SU-DHL-6 (cell line): Measurements from ENCODE around the gene KNDC1.

Experiments
- EZH2phosphoT487 ChIP-seq: fragments of 200-600 bp; sonication (generic), shearing (Covaris generic); conservative IDR thresholded peaks from 2 replicates; pipeline ENCODE4 v1.6.1; 2018; ENCODE audit warnings: mild to moderate bottlenecking, antibody characterized with exemption, low read length, moderate library complexity, mixed read lengths
- TF ChIP-seq, protein P1 (sequence below): fragments of 200-600 bp; sonication (generic); IDR thresholded peaks from one replicate; pipeline ENCODE4 v1.5.1; 2017; ENCODE audit warnings: antibody characterized with exemption, mild to moderate bottlenecking, low read length, moderate library complexity; ENCODE audit not compliant: insufficient read depth, poor library complexity, severe bottlenecking

DNA sequence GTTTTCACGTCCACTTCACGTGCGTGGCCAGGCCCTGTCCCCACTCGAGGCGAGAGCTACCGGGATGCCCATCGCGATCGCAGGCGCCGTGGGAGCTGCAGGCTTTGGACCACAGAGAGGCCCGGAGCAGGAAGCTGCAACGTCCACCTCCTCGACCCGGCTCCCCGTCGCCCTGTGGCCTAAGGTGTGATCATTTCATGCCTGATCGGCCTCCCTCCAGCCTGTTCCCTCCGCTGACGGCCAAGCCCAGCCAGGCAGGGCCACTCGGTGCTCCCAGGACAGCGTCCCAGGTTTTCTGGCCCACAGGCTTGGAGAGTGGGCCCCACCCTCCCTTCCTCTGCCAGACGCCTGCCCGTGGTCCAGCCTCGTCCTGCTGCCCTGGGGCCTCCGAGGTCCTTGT is 19.6 kb downstream of the KNDC1 start:
- TF ChIP-seq, protein P1, sequence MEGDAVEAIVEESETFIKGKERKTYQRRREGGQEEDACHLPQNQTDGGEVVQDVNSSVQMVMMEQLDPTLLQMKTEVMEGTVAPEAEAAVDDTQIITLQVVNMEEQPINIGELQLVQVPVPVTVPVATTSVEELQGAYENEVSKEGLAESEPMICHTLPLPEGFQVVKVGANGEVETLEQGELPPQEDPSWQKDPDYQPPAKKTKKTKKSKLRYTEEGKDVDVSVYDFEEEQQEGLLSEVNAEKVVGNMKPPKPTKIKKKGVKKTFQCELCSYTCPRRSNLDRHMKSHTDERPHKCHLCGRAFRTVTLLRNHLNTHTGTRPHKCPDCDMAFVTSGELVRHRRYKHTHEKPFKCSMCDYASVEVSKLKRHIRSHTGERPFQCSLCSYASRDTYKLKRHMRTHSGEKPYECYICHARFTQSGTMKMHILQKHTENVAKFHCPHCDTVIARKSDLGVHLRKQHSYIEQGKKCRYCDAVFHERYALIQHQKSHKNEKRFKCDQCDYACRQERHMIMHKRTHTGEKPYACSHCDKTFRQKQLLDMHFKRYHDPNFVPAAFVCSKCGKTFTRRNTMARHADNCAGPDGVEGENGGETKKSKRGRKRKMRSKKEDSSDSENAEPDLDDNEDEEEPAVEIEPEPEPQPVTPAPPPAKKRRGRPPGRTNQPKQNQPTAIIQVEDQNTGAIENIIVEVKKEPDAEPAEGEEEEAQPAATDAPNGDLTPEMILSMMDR: no peak
- no peak for TF ChIP-seq EZH2phosphoT487
